CD4-positive, alpha-beta T cell treated with Interleukin-17A for 4 hours (primary cell): Measurements from ENCODE around the gene BICD2.

ENCODE experiments used
- DNase-seq: peaks from one replicate; pipeline ENCODE4 v3.0.0-alpha.2; 2020; ENCODE audit warnings: mixed read lengths

Gene BICD2

DNA sequence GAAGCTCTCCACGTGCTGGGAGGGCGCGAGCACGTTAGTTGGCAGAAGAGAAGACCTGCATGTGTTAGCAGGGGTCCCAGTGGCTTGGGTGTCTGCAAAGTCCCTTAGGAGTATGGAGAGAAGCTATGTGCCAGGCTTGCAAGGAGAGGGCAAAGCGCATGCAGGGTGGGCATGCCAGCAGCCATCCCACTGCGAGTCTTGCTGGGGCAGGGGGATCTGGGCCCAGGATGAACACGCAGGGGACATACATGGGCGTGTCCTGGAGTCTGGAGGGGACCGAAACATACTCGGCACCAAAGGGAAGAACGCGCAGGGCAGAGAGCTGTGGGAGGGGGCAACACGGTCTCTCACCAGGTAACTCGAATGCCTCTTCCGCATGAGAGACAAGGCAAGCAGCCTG lies 51.1 kb downstream of the BICD2 start:
- no peak for DNase-seq

- no peak for DNase-seq
Observed at GRCh38 chr9:92712767-92713166, 51.9 kb downstream of the BICD2 start.

DNA sequence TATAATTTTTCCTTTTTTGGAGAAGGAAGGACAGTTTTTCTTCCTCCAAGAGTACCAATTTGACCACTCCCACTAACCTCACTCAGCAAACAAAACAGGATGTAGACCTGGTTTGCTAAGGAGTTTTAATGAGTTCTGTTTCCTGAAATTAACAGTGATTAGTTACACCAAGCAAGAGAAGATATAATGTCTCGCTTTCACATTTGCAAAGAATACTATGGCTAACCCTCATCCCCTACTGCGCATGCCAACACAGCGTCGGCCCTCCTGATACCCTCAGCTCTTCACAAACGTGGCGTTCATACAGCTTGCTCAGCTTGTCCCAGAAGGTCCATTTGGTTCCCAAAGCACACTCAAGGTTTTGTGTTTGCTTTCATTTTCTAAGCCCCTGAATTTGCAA lies 52.8 kb downstream of the BICD2 start:
- DNase-seq = peak; percentile 32

- no peak for DNase-seq
Observed at GRCh38 chr9:92711146-92711545, 53.5 kb downstream of the BICD2 start.

DNA sequence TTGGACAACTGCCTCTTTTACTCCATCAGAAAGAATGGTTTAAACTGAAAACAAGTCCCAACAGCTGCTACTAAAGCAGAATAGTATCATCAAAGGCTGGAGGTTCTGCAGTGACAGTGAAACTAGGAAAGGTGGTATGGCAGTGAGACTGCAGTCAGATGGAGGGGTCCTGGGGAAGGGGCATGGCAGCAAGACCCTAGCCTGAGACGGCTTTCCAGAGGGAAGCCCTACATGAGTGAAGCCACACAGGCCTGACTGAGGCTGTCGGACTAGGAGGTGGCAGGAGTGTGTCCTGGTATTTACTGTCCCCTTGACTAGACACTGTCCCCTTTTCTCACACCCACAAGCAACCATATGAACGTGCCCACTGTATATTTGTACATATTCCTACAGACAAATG lies 54.3 kb downstream of the BICD2 start:
- DNase-seq = no peak

DNA sequence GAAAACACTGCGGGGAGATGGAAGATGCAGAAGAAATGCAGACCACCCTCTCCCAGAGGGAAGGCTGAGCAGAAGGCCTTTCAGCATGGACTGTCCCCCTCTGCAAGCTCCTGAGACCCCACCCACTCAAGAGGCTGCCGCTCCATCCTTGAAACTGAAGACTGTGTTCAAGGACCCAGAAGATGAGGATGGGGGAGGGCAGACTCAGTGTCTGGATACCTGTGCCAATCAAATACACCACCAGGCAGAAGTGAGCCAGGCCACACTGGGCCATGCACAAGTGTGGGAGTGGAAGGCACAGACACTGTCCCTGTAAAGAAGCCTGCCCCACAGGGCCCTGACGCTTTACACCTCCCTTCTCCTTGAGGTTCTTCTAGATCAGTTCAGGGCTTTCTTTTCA lies 54.7 kb downstream of the BICD2 start:
- no peak for DNase-seq

GRCh38 chr9:92709240-92709639 lies 55.4 kb downstream of the BICD2 start:
- DNase-seq = no peak

- DNase-seq = no peak
Observed at GRCh38 chr9:92707530-92707929, 57.1 kb downstream of the BICD2 start.

DNA sequence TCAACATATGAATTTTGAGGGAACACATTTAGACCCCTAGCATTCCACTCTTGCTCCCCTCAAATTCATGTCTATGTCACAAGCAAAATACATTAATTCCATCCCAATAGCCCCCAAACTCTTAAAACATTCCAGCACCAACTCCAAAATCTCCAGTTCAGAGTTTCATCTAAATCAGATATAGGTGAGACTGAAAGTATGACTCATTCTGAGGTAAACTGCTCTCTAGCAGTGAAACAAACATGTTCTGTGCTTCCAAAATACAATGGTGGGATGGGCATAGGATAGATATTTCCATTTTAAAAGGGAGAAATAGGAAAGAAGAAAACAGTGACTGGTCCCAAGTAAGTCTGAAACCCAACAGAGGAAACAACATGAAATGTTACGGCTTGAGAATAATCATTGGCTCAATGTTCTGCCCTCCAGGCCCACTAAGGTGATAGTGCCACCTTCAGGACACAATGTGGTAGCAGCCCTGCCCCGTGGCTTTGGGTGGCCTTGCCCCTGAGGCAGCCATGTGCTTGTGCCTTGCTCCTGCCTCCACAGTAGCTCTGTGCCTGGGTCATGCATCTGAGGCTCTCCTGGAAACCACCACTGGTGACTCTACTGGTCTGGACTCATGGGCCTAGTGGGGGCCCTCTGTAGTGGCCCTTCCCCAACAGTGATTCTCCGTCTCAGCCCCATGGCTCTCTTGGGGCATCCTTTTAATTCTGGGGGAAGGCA lies 58.3 kb downstream of the BICD2 start:
- peak; percentile 18 for DNase-seq

GRCh38 chr9:92704528-92704927 lies 60.1 kb downstream of the BICD2 start:
- DNase-seq = no peak

GRCh38 chr9:92696619-92697018 lies 68.0 kb downstream of the BICD2 start:
- no peak for DNase-seq

DNA sequence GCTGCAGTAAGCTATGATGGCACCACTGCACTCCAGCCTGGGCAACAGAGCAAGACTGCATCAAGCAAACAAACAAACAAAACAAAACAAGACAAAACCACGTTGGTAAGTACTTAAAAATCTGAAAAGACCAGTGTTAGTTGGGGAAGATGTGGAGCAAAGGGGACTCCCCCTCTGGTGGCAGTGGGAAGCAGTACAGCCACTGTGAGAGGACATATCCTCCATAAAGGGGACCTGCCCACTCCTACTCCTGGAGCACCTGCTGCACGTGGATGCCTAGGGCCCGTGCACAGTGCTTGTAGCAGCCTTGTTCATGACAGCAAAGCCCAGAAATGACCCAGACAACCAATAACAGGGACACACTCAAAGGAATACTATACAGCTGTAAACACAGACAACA lies 77.7 kb downstream of the BICD2 start:
- no peak for DNase-seq

- DNase-seq = no peak
Observed at GRCh38 chr9:92685022-92685421, 79.6 kb downstream of the BICD2 start.

DNA sequence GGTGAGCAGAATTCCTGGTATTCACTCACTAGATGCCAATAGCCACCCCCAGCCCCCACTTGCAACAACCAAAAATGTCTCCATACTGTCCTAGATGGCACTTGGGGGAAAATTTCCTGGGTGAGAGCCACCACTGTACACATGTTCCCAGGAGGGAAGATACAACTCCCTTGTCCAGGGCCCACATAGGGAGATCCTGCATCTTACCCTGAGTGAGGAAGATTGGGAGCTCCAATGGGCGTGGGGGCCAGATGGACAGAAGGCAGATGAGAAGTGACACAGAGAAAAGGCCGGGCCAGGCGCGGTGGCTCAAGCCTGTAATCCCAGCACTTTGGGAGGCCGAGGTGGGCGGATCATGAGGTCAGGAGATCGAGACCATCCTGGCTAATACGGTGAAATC lies 82.4 kb downstream of the BICD2 start:
- DNase-seq = no peak

- no peak for DNase-seq
Observed at GRCh38 chr9:92680166-92681119, 84.2 kb downstream of the BICD2 start.

DNA sequence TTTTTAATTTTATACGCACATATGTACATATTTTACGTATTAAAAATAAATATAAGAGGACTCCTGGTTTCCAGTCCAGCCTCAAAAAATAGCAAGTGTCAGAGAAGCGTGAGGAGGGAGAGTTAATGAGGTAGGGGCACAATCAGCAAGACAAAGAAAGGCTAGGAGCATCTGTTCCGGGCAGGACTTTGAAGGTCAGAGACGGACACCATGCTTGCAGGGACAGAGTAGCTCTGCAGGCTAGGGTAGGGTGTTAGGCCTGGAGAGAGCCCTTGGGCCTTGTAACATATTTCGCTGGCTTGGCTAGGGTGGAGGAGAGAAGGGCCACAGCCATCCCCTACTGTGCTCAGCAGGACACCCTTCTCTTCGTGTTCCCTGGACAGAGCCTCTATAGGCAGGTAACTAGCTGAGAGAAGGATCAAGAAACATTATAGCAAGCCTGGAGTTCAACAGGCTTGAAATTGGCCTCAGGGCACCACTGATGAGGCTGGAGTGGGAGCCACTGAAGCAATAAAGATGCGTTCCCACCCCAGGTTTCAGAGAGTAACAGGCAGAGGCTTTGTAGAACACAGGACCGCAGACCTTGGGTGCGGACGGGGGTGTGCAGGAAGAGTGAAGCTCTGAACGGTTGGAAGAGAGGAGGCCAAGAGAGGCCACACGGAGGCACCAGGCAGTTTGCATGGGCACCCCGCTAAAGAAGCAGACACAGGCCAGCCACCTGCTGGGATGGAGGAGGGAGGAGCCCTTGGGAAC lies 85.0 kb downstream of the BICD2 start:
- no peak for DNase-seq

GRCh38 chr9:92671323-92671722 lies 93.3 kb downstream of the BICD2 start:
- no peak for DNase-seq

DNA sequence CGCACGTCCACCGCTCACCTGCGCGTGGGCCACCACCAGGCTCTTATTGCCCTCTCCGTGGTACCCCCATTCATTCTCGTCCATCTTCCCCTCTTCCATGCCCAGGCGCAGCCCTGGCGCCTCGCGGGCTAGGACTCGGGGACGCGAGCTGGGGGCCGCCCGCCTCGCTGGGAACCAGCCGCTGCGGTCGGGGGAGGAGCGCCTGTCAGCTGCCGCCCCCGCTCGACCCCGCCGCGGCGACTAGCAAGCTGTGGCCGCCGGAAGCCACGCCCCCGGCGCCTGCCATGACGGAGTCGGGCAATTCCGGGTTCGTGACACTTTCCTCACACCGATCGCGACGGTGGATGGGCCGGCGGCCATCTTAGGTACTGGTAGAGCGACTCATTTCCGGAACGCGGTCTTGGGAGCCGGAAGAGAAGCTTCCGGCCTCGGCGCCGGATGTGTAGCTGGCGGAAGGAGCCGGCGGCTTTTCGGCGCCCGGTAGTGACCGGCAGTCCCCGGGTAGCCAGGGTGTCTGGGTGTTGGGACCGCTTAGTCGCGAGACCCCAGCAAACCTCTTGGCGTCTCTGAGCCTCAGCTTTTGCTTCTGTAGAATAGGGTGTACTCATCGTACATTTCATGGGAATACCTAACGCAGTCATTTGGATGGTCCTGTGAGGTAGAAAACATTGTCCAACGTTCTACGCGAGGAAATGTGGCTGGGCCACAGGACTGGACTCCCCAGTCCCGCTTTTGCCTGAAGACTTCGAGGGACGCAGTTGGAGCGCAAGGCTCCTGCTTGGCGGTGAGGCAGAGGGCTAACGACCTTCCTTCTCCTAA lies 94.5 kb downstream of the BICD2 start, which contains the start of gene IPPK:
Gene IPPK, minus strand, starts transcription at position 242 of the 819 bp plus-strand sequence. Its CDS starts 143 bp downstream, at position 99.
- peak; percentile 98 for DNase-seq

DNA sequence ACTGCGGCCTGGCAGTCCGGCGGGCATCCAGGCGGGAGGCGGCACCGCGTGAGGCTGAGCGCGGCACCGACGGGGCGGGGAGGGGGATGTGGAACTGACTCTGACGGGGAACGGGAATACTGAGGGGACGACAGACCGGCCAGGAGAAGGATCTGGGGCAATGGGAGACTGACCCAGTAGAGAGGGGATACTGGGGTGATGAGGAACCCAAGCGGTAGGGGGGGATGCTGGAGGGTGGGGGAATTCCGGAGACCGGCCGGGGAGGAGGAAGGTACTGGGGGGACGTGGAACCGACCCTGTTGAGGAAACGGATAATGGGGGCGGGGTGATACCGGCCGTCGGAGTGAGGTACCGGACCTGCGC lies 95.1 kb downstream of the BICD2 start:
- no peak for DNase-seq

GRCh38 chr9:92668746-92669526 lies 95.7 kb downstream of the BICD2 start:
- DNase-seq = peak; percentile 30

GRCh38 chr9:92666912-92667532 lies 97.6 kb downstream of the BICD2 start:
- no peak for DNase-seq
